Suprapubic skin (tissue), 3 donors: ENCODE results near the gene MFN2.

ENCODE experiments used
- CTCF ChIP-seq, 2 donors: fragments of 200-600 bp in 1 of 2; fragments of 450-650 bp in 1 of 2; sonication (generic) in 1 of 2; IDR thresholded peaks; one replicate each; pipeline ENCODE4 v1.5.1; 2016 to 2019; ENCODE audit warnings: antibody characterized with exemption in 2 of 2, mild to moderate bottlenecking in 1 of 2, moderate library complexity in 1 of 2
- EP300 ChIP-seq: sonication (generic); formaldehyde crosslinking; IDR thresholded peaks from one replicate; pipeline ENCODE4 v1.6.1; 2017; ENCODE audit warnings: antibody characterized with exemption

GRCh38 chr1:11977625-11978024, 2.6 kb upstream of the MFN2 start:
- no peak for TF ChIP-seq CTCF (IDR thresholded peaks at IDR 0.05)
- no peak for TF ChIP-seq EP300
